Right atrium auricular region (tissue), 2 donors: ENCODE data around the gene SERPINH1. TPM values are rescaled to one million over a fixed set of nuclear protein-coding genes. Genes with fewer than 3 reads are reported as not detected.

Source experiments
- DNase-seq: peaks from one replicate; pipeline ENCODE4 v3.0.0-alpha.2; 2019; ENCODE audit warnings: low spot score
- H3K27ac ChIP-seq, 2 donors: fragments of 200-600 bp; sonication (generic); 1 replicate in 1 of 2; 2 replicates in 1 of 2; pipeline ENCODE4 v1.5.1; 2016 to 2019
- H3K27me3 ChIP-seq, 2 donors: fragments of 200-600 bp; sonication (generic); one replicate each; pipeline versions ENCODE4 v1.5.1 to v1.6.0; 2017 to 2019
- H3K36me3 ChIP-seq: fragments of 200-600 bp; sonication (generic); one replicate; pipeline ENCODE4 v1.5.1; 2016
- H3K4me1 ChIP-seq, 2 donors: fragments of 200-600 bp; sonication (generic); one replicate each; pipeline versions ENCODE4 v1.5.1 to v1.6.0; 2017 to 2019
- H3K4me3 ChIP-seq, 2 donors: fragments of 200-600 bp; sonication (generic); 1 replicate in 1 of 2; 2 replicates in 1 of 2; pipeline ENCODE4 v1.5.1; 2017 to 2019; ENCODE audit warnings: mild to moderate bottlenecking in 1 of 2, moderate library complexity in 1 of 2
- H3K9me3 ChIP-seq, 2 donors: fragments of 200-600 bp; sonication (generic); one replicate each; pipeline ENCODE4 v1.5.1; 2019
- total RNA-seq, 2 donors: library from RNA; depleted of rRNA; stranded (reverse); fragments of >200 nt; gene quantifications; one replicate each; pipeline ENCODE4 v1.1.0, GENCODE V29; 2016
- TF ChIP-seq, protein P1 (sequence below), 2 donors: fragments of 200-600 bp; sonication (generic); IDR thresholded peaks; one replicate each; pipeline ENCODE4 v1.5.1; 2019; ENCODE audit warnings: antibody characterized with exemption in 2 of 2

The SERPINH1 gene
- total RNA-seq, 2 donors from 2014 or later, result 114 to 195 TPM

DNA sequence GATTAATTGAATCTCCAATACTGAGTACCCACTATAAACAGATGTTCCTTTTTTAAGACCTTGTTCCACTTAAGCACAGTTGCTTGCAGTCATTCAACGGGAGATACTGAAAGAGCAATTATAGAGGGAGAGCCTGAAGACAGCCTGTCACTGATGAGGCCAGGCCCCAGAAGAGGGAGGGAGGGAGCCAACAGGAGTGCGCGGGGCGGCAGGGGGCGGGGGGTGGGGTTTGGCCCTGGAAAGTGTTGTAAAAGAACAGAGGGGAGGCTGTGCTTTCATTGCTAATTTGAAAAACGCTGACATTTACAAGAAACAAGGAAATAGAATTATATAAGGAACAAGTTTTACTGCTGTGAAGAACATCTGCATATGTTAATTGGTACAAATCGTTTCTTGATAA is 53.7 kb downstream of the SERPINH1 start:
- H3K27ac ChIP-seq, result no peak overlapping the region
- no peaks in the 10 kb centered on the region for H3K27me3 ChIP-seq
- peaks cover 0 to 9% of the 10 kb centered on the region in 2 donors for H3K9me3 ChIP-seq
- H3K36me3 ChIP-seq, result no peaks in the 10 kb centered on the region
- no peak for DNase-seq
- TF ChIP-seq, protein P1, sequence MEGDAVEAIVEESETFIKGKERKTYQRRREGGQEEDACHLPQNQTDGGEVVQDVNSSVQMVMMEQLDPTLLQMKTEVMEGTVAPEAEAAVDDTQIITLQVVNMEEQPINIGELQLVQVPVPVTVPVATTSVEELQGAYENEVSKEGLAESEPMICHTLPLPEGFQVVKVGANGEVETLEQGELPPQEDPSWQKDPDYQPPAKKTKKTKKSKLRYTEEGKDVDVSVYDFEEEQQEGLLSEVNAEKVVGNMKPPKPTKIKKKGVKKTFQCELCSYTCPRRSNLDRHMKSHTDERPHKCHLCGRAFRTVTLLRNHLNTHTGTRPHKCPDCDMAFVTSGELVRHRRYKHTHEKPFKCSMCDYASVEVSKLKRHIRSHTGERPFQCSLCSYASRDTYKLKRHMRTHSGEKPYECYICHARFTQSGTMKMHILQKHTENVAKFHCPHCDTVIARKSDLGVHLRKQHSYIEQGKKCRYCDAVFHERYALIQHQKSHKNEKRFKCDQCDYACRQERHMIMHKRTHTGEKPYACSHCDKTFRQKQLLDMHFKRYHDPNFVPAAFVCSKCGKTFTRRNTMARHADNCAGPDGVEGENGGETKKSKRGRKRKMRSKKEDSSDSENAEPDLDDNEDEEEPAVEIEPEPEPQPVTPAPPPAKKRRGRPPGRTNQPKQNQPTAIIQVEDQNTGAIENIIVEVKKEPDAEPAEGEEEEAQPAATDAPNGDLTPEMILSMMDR (IDR thresholded peaks at IDR 0.05), result no peak
- H3K4me3 ChIP-seq, result no peak overlapping the region
- H3K4me1 ChIP-seq, result no peaks in the 10 kb centered on the region

DNA sequence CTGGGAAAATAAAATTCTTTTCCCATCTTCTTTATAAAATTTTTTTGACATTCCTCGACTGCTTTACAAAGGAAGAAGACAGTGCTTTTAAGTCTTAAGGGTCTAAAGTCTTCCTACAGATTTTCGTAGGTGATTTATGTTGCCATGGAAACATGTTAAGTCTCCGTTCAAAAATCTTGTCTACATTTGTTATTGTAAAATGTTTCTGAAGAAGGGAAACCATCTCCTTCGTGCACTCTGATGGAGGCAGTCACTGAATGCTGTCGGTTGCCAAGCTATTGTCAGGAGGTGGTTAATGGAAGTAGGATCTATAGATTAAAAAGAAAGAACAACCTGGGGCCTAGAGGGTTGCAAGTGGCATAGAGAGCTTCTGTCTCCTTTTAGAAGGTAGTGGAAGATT is 54.2 kb downstream of the SERPINH1 start:
- Histone ChIP-seq H3K4me3 (no peak overlapping the region), H3K36me3 (no peaks in the 10 kb centered on the region), H3K27me3 (no peaks in the 10 kb centered on the region), H3K27ac (no peak overlapping the region), H3K4me1 (no peaks in the 10 kb centered on the region), H3K9me3 (peaks cover 0 to 9% of the 10 kb centered on the region in 2 donors)
- DNase-seq, result no peak
- TF ChIP-seq, protein P1 (IDR thresholded peaks at IDR 0.05), result no peak

Other genes starting within 250 kb of the SERPINH1 start
- gene ARRB1, start 210.6 kb upstream of the SERPINH1 start, total RNA-seq, result 10 to 100 TPM; 19.4 to 22.9 TPM
- gene RPS3, start 162.7 kb upstream of the SERPINH1 start, total RNA-seq, result 100 to 1,000 TPM; 391 to 983 TPM
- gene KLHL35, start 129.1 kb upstream of the SERPINH1 start, total RNA-seq, result 1 to 10 TPM in 1 of 2 donors, under 1 TPM in 1; 0.20 to 1.4 TPM
- gene GDPD5, start 36.3 kb upstream of the SERPINH1 start, total RNA-seq, result 1 to 10 TPM; 3.5 to 6.1 TPM
- gene MAP6, start 106.8 kb downstream of the SERPINH1 start, total RNA-seq, result 1 to 10 TPM; 6.3 to 8.1 TPM
- gene MOGAT2, start 155.6 kb downstream of the SERPINH1 start, total RNA-seq, result not detected
- gene DGAT2, start 206.5 kb downstream of the SERPINH1 start, total RNA-seq, result 10 to 100 TPM in 1 of 2 donors, 1 to 10 TPM in 1; 2.7 to 27.7 TPM